IMR-90 (cell line): ENCODE results near the gene RPAIN. TPM values are rescaled to one million over a fixed set of nuclear protein-coding genes. Genes with fewer than 3 reads are reported as not detected.

ENCODE experiments used
- ATAC-seq: fragments of 200-7000 bp; cut with Tn5 transposase; 2 replicates; pipeline ENCODE4 v1.9.1; 2020; ENCODE audit warnings: low read depth, mild to moderate bottlenecking, moderate library complexity
- BruUV-seq: library from RNA; stranded (reverse); fragments of 400-500 nt; replicated peaks from 2 replicates; lab custom pipeline; 2021; lab: Mats Ljungman, UMichigan
- CTCF ChIA-PET: fragments of 300-600 bp; formaldehyde crosslinking; extraction: SDS; loops from one replicate; lab custom pipeline; 2021; ENCODE audit warnings: antibody characterized with exemption; lab: Yijun Ruan, JAX
- POLR2A ChIA-PET: fragments of 300-600 bp; sonication (Branson Sonifier 250); formaldehyde crosslinking; loops from one replicate; lab custom pipeline; 2022; ENCODE audit warnings: antibody characterized with exemption; ENCODE audit not compliant: unreplicated experiment; lab: Charles Lee
- DNase-seq: peaks from one replicate; pipeline ENCODE4 v3.0.0; 2013
- H2AFZ ChIP-seq: replicated peaks from 2 replicates; pipeline ENCODE3; 2013; ENCODE audit warnings: low read length, mild to moderate bottlenecking; ENCODE audit not compliant: poor library complexity
- H2AK5ac ChIP-seq: 2 replicates; pipeline ENCODE4 v1.6.1; 2013; ENCODE audit warnings: low read depth, low read length, inconsistent platforms
- H2AK9ac ChIP-seq: replicated peaks from 2 replicates; pipeline ENCODE3; 2013; ENCODE audit warnings: mild to moderate bottlenecking, low read depth, low read length, moderate library complexity; ENCODE audit not compliant: poor library complexity
- H2BK120ac ChIP-seq: 2 replicates; pipeline ENCODE4 v1.6.1; 2013; ENCODE audit warnings: low read depth, low read length, inconsistent platforms
- H2BK15ac ChIP-seq: 3 replicates; pipeline ENCODE4 v1.6.1; 2013; ENCODE audit warnings: low read depth, low read length, inconsistent platforms
- H2BK20ac ChIP-seq: 2 replicates; pipeline ENCODE4 v1.6.1; 2013; ENCODE audit warnings: low read depth, mild to moderate bottlenecking, inconsistent platforms, low read length, moderate library complexity
- H2BK5ac ChIP-seq: 2 replicates; pipeline ENCODE4 v1.6.1; 2013; ENCODE audit warnings: mild to moderate bottlenecking, low read depth, low read length, inconsistent platforms; ENCODE audit not compliant: poor library complexity, severe bottlenecking
- H3K14ac ChIP-seq: replicated peaks from 2 replicates; pipeline ENCODE4 v1.6.1; 2013; ENCODE audit warnings: low read depth, low read length, inconsistent platforms
- H3K18ac ChIP-seq: 2 replicates; pipeline ENCODE4 v1.6.1; 2013; ENCODE audit warnings: low read depth, low read length, control low read depth
- H3K23ac ChIP-seq: 2 replicates; pipeline ENCODE4 v1.6.1; 2013; ENCODE audit warnings: low read depth, low read length, inconsistent platforms
- H3K27ac ChIP-seq: 2 replicates; pipeline ENCODE4 v1.5.1; 2013; ENCODE audit warnings: mild to moderate bottlenecking, control low read depth, low read length; ENCODE audit not compliant: insufficient read depth
- H3K27me3 ChIP-seq: 2 replicates; pipeline ENCODE4 v1.6.1; 2013; ENCODE audit warnings: low read length; ENCODE audit not compliant: control insufficient read depth, insufficient read depth
- H3K36me3 ChIP-seq: 2 replicates; pipeline ENCODE4 v1.6.1; 2013; ENCODE audit warnings: low read length, mixed read lengths; ENCODE audit not compliant: control insufficient read depth, insufficient read depth
- H3K4ac ChIP-seq: 2 replicates; pipeline ENCODE4 v1.6.1; 2013; ENCODE audit warnings: low read depth, low read length, inconsistent platforms
- H3K4me1 ChIP-seq: 2 replicates; pipeline ENCODE4 v1.6.1; 2013; ENCODE audit warnings: low read length, mixed read lengths; ENCODE audit not compliant: control insufficient read depth, insufficient read depth
- H3K4me2 ChIP-seq: 2 replicates; pipeline ENCODE4 v1.6.1; 2013; ENCODE audit warnings: low read depth, mild to moderate bottlenecking, control low read depth, low read length, moderate library complexity
- H3K4me3 ChIP-seq: 2 replicates; pipeline ENCODE4 v1.5.1; 2013; ENCODE audit warnings: low read depth, mild to moderate bottlenecking, control low read depth, low read length, moderate library complexity; ENCODE audit not compliant: insufficient read depth
- H3K56ac ChIP-seq: 2 replicates; pipeline ENCODE4 v1.6.1; 2013; ENCODE audit warnings: low read length, inconsistent platforms; ENCODE audit not compliant: insufficient read depth; ENCODE audit errors: extremely low read depth
- H3K79me1 ChIP-seq, 2 experiments: 2 replicates each; pipeline ENCODE4 v1.6.1; 2013; ENCODE audit warnings: low read length in 2 of 2, inconsistent platforms in 1 of 2, low read depth in 1 of 2
- H3K9ac ChIP-seq: 2 replicates; pipeline ENCODE4 v1.6.1; 2013; ENCODE audit warnings: low read depth, low read length, control low read depth
- H3K9me1 ChIP-seq: 2 replicates; pipeline ENCODE4 v1.6.1; 2013; ENCODE audit warnings: low read length, inconsistent platforms; ENCODE audit not compliant: insufficient read depth
- H3K9me3 ChIP-seq: 2 replicates; pipeline ENCODE4 v1.6.1; 2013; ENCODE audit warnings: low read length; ENCODE audit not compliant: control insufficient read depth, insufficient read depth
- H4K20me1 ChIP-seq: 2 replicates; pipeline ENCODE4 v1.6.1; 2013; ENCODE audit warnings: low read length, inconsistent platforms; ENCODE audit not compliant: insufficient read depth
- H4K5ac ChIP-seq: 2 replicates; pipeline ENCODE4 v1.6.1; 2013; ENCODE audit warnings: mild to moderate bottlenecking, low read depth, low read length, control low read depth
- H4K8ac ChIP-seq, 2 experiments: 2 replicates each; pipeline ENCODE4 v1.6.1; 2013; ENCODE audit warnings: low read depth in 2 of 2, low read length in 2 of 2, control low read depth in 1 of 2, inconsistent platforms in 1 of 2
- H4K91ac ChIP-seq: 2 replicates; pipeline ENCODE4 v1.6.1; 2013; ENCODE audit warnings: low read depth, low read length, inconsistent platforms; ENCODE audit not compliant: insufficient read depth
- BHLHE40 ChIP-seq: fragments of 150-350 bp; IDR thresholded peaks from 2 replicates; pipeline ENCODE4 v1.6.1; 2016; ENCODE audit warnings: mild to moderate bottlenecking, low read depth, low read length
- CEBPB ChIP-seq: IDR thresholded peaks from 2 replicates; pipeline ENCODE4 v1.6.1; 2012; ENCODE audit warnings: low read depth, low read length, improper control_type of control experiment
- CHD1 ChIP-seq: IDR thresholded peaks from 2 replicates; pipeline ENCODE4 v1.6.1; 2012; ENCODE audit warnings: low read depth, low read length, improper control_type of control experiment
- ELK1 ChIP-seq: fragments of 150-350 bp; IDR thresholded peaks from 2 replicates; pipeline ENCODE4 v1.6.1; 2016; ENCODE audit warnings: low read depth, mild to moderate bottlenecking, low read length, moderate library complexity, borderline replicate concordance
- FOS ChIP-seq: fragments of 150-350 bp; IDR thresholded peaks from 2 replicates; pipeline ENCODE4 v1.6.1; 2016; ENCODE audit warnings: low read depth, low read length
- MAFK ChIP-seq: IDR thresholded peaks from 2 replicates; pipeline ENCODE4 v1.6.1; 2012; ENCODE audit warnings: low read depth, low read length, improper control_type of control experiment
- MAZ ChIP-seq: IDR thresholded peaks from 2 replicates; pipeline ENCODE4 v1.6.1; 2012; ENCODE audit warnings: low read depth, mild to moderate bottlenecking, low read length, improper control_type of control experiment, moderate library complexity, borderline replicate concordance
- MXI1 ChIP-seq: IDR thresholded peaks from 2 replicates; pipeline ENCODE4 v1.6.1; 2012; ENCODE audit warnings: low read depth, mild to moderate bottlenecking, low read length, moderate library complexity, borderline replicate concordance
- NFE2L2 ChIP-seq: fragments of 150-350 bp; IDR thresholded peaks from 2 replicates; pipeline ENCODE4 v1.6.1; 2016; ENCODE audit warnings: low read depth, mild to moderate bottlenecking, low read length
- POLR2A ChIP-seq: IDR thresholded peaks from 2 replicates; pipeline ENCODE4 v1.6.1; 2012; ENCODE audit warnings: mild to moderate bottlenecking, low read depth, low read length
- RAD21 ChIP-seq: IDR thresholded peaks from 2 replicates; pipeline ENCODE4 v1.6.1; 2012; ENCODE audit warnings: low read length, improper control_type of control experiment
- RCOR1 ChIP-seq: IDR thresholded peaks from 2 replicates; pipeline ENCODE4 v1.6.1; 2012; ENCODE audit warnings: mild to moderate bottlenecking, low read length, improper control_type of control experiment; ENCODE audit not compliant: insufficient replicate concordance
- RFX5 ChIP-seq: IDR thresholded peaks from 2 replicates; pipeline ENCODE4 v1.8.0; 2012; ENCODE audit warnings: low read depth, mild to moderate bottlenecking, low read length, moderate library complexity
- SMC3 ChIP-seq: fragments of 150-350 bp; IDR thresholded peaks from 2 replicates; pipeline ENCODE4 v1.6.1; 2016; ENCODE audit warnings: low read depth, mild to moderate bottlenecking, antibody characterized with exemption, low read length, moderate library complexity
- WGBS, 2 experiments: methylation state at CpG; one replicate each; pipeline versions ENCODE4 v1.1.5 to v1.1.7; 2013; ENCODE audit warnings: missing lambda C conversion rate in 2 of 2; ENCODE audit not compliant: insufficient read length in 1 of 2; ENCODE audit errors: extremely low coverage in 2 of 2; 5-methylcytosine and 5-hydroxymethylcytosine counted together
- dilution Hi-C: fragments of 300-500 bp; cut with HindIII; formaldehyde crosslinking; loops from one replicate; pipeline ENCODE4 v1.14.3; 2018; ENCODE audit warnings: low sequenced_read_pairs; ENCODE audit not compliant: unreplicated experiment
- in situ Hi-C: fragments of 300-500 bp; cut with MboI; formaldehyde crosslinking; loops from 3 replicates; pipeline ENCODE4 v1.14.3; 2019; ENCODE audit warnings: low sequenced_read_pairs, inconsistent platforms, mixed read lengths
- intact Hi-C: fragments of 100-400 bp; cut with micrococcal nuclease; formaldehyde crosslinking; loops from 2 replicates; pipeline ENCODE4 v1.10.0; 2022
- polyA plus RNA-seq, 3 experiments: library from polyadenylated mRNA; depleted of rRNA; stranded (reverse); fragments of >200 nt; gene quantifications; 2 replicates each; pipeline ENCODE4 v1.2.3, GENCODE V29; 2012; ENCODE audit warnings: low replicate concordance in 1 of 3
- total RNA-seq: library from RNA; depleted of rRNA; stranded (reverse); fragments of >200 nt; gene quantifications from 2 replicates; pipeline ENCODE4 v1.2.3, GENCODE V29; 2012
- TF ChIP-seq, protein P1 (sequence below): conservative IDR thresholded peaks from 2 replicates; pipeline ENCODE4 v1.5.1; 2012; ENCODE audit warnings: mild to moderate bottlenecking, low read depth, low read length, improper control_type of control experiment

RPAIN gene
- total and polyA plus RNA-seq, 2 of the 4 experiments (the other 2 are of a cell fraction): 28.7 to 34.9 TPM

- TF ChIP-seq MXI1: no peak
These were observed 44.9 kb downstream of the RPAIN start (continued) for GRCh38 chr17:5464717-5465507.

- Histone ChIP-seq H3K14ac (no peak overlapping the region), H2AK9ac (no peak overlapping the region), H2BK20ac (no peak overlapping the region), H3K56ac (no peak overlapping the region), H3K27me3 (no peaks in the 10 kb centered on the region), H3K27ac (no peak overlapping the region), H3K18ac (no peak overlapping the region), H4K20me1 (peaks cover 21% of the 10 kb centered on the region), H3K36me3 (peaks cover 8% of the 10 kb centered on the region), H3K23ac (no peak overlapping the region), H2BK15ac (no peak overlapping the region), H3K4ac (no peak overlapping the region), H3K4me3 (no peak overlapping the region), H3K9me1 (peaks cover 5% of the 10 kb centered on the region; the same call in 1 of the 2 replicates), H2AFZ (no peak overlapping the region), H3K4me1 (no peaks in the 10 kb centered on the region), H3K9ac (no peak overlapping the region), H4K8ac (peak overlapping the region in 1 of 2 experiments; percentile 30; a peak in 1 of 4 replicates), H2BK5ac (no peak overlapping the region), H4K5ac (no peak overlapping the region), H4K91ac (no peak overlapping the region), H2AK5ac (no peak overlapping the region), H2BK120ac (no peak overlapping the region), H3K79me1 (peaks cover 13 to 61% of the 10 kb centered on the region in 2 experiments; a peak in 3 of 4 replicates), H3K4me2 (no peak overlapping the region), H3K9me3 (no peaks in the 10 kb centered on the region)
- ChIA-PET POLR2A (no interaction called here), CTCF (interaction anchor here (0.6 kb wide), 1 partner anchor 27 kb away, joined by 3 read pairs; the partner anchor contains the start of gene C1QBP)
- ATAC-seq: no peak
- no CpG with 5 or more reads among the region's 4 CpGs for WGBS, 2 experiments
- intact Hi-C loops: no loop called here
- dilution Hi-C loops: no loop called here
- BruUV-seq: no TSS peak
- in situ Hi-C loops: no loop called here
- no peak for DNase-seq
- TF ChIP-seq RAD21: no peak
- TF ChIP-seq, protein P1, sequence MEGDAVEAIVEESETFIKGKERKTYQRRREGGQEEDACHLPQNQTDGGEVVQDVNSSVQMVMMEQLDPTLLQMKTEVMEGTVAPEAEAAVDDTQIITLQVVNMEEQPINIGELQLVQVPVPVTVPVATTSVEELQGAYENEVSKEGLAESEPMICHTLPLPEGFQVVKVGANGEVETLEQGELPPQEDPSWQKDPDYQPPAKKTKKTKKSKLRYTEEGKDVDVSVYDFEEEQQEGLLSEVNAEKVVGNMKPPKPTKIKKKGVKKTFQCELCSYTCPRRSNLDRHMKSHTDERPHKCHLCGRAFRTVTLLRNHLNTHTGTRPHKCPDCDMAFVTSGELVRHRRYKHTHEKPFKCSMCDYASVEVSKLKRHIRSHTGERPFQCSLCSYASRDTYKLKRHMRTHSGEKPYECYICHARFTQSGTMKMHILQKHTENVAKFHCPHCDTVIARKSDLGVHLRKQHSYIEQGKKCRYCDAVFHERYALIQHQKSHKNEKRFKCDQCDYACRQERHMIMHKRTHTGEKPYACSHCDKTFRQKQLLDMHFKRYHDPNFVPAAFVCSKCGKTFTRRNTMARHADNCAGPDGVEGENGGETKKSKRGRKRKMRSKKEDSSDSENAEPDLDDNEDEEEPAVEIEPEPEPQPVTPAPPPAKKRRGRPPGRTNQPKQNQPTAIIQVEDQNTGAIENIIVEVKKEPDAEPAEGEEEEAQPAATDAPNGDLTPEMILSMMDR: no peak
- TF ChIP-seq NFE2L2: no peak
- no peak for TF ChIP-seq BHLHE40
- no peak for TF ChIP-seq RFX5
- no peak for TF ChIP-seq MXI1
- TF ChIP-seq CHD1: no peak
- TF ChIP-seq ELK1: no peak
- no peak for TF ChIP-seq MAFK
- no peak for TF ChIP-seq RCOR1
- TF ChIP-seq POLR2A: no peak
- no peak for TF ChIP-seq SMC3
- TF ChIP-seq MAZ: no peak
- TF ChIP-seq FOS: no peak
- no peak for TF ChIP-seq CEBPB
These were observed 46.3 kb downstream of the RPAIN start for GRCh38 chr17:5466295-5466694.
